Mucosa of descending colon (tissue), 3 donors: ENCODE measurements around the gene ELMO1. TPM values are rescaled to one million over a fixed set of nuclear protein-coding genes. Genes with fewer than 3 reads are reported as not detected.
A peak's percentile ranks its signal among the peaks of the same experiment; 100 is the strongest.

Experiments used
- ATAC-seq: fragments of 200-7000 bp; cut with Tn5 transposase; one replicate; pipeline ENCODE4 v1.9.1; 2020; ENCODE audit warnings: mild to moderate bottlenecking, moderate library complexity
- DNase-seq, 3 donors: peaks; one replicate each; pipeline ENCODE4 v3.0.0-alpha.2; 2020
- H3K36me3 ChIP-seq: fragments of 200-600 bp; one replicate; pipeline ENCODE4 v1.8.0; 2021; ENCODE audit warnings: low read depth, mild to moderate bottlenecking
- H3K4me1 ChIP-seq: fragments of 200-600 bp; one replicate; pipeline ENCODE4 v1.8.0; 2021; ENCODE audit warnings: low read depth, mild to moderate bottlenecking
- H3K4me3 ChIP-seq: fragments of 200-600 bp; one replicate; pipeline ENCODE4 v1.8.0; 2021; ENCODE audit warnings: mild to moderate bottlenecking
- H3K9me3 ChIP-seq: fragments of 200-600 bp; one replicate; pipeline ENCODE4 v1.8.0; 2021; ENCODE audit warnings: mild to moderate bottlenecking
- intact Hi-C, 2 donors: fragments of 100-400 bp; cut with DNase I in 1 of 2; cut with micrococcal nuclease in 1 of 2; formaldehyde crosslinking; loops; one replicate each; pipeline versions ENCODE4 v1.11.0 to v1.11.1; 2022; cut with DNase I, micrococcal nuclease
- total RNA-seq, 3 donors: library from RNA; stranded (reverse); fragmentation: NEBNext Ultra II Directional in 2 of 3; extraction: Animal tissue kit (Norgen Biotek cat#: 25700) in 2 of 3; gene quantifications; one replicate each; pipeline versions ENCODE4 v1.2.1 to v1.2.4, GENCODE V29; 2021 to 2023
- TF ChIP-seq, protein P1 (sequence below): fragments of 200-600 bp; IDR thresholded peaks from one replicate; pipeline ENCODE4 v1.8.0; 2022; ENCODE audit warnings: antibody characterized with exemption, mild to moderate bottlenecking
- donor health status: DM: no; HTN: no; CAD: no; lungs with moderate emphysema.
- donor health status: DM: no; HTN: no; CAD: no.
- donor health status: DM: no; HTN: yes; CAD: no.

The ELMO1 gene
- total RNA-seq, 3 donors from 2014 or later = 9.7 to 27.2 (median 18.2) TPM

DNA sequence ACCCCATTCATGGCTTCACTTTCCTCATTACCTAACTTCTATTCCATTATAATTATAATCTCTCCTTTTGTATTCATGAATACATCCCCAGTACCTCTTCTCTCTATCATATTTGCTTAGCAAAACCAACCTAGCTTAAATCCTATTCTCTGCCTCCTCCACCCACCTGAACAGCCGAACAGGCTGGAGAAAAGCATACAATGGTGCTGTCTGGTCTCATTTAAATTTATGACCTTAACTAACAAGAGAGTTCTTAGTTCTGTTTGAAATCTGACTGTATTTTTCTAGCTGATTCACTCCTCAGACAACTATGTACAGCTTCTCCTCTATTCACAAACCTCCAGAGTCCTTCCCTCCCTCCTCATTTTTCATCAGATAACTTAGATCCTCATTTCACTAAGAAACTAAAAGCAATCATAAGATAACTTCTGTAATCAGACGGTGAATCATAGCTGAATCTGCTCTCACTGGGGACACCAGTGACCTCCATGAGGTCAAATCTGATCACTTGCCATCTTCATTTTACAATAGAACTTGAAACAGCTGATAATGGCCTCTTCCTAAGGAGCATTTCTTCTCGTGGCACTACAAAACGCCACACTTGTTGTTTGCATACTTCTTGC is 490.4 kb downstream of the ELMO1 start:
- H3K4me1 ChIP-seq = no peaks in the 10 kb centered on the region
- H3K9me3 ChIP-seq = no peaks in the 10 kb centered on the region
- H3K4me3 ChIP-seq = no peak overlapping the region
- ATAC-seq = peak; percentile 52
- DNase-seq = no peak
- TF ChIP-seq, protein P1, sequence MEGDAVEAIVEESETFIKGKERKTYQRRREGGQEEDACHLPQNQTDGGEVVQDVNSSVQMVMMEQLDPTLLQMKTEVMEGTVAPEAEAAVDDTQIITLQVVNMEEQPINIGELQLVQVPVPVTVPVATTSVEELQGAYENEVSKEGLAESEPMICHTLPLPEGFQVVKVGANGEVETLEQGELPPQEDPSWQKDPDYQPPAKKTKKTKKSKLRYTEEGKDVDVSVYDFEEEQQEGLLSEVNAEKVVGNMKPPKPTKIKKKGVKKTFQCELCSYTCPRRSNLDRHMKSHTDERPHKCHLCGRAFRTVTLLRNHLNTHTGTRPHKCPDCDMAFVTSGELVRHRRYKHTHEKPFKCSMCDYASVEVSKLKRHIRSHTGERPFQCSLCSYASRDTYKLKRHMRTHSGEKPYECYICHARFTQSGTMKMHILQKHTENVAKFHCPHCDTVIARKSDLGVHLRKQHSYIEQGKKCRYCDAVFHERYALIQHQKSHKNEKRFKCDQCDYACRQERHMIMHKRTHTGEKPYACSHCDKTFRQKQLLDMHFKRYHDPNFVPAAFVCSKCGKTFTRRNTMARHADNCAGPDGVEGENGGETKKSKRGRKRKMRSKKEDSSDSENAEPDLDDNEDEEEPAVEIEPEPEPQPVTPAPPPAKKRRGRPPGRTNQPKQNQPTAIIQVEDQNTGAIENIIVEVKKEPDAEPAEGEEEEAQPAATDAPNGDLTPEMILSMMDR = no peak
- no peaks in the 10 kb centered on the region for H3K36me3 ChIP-seq
- intact Hi-C loops = no loop called here

DNA sequence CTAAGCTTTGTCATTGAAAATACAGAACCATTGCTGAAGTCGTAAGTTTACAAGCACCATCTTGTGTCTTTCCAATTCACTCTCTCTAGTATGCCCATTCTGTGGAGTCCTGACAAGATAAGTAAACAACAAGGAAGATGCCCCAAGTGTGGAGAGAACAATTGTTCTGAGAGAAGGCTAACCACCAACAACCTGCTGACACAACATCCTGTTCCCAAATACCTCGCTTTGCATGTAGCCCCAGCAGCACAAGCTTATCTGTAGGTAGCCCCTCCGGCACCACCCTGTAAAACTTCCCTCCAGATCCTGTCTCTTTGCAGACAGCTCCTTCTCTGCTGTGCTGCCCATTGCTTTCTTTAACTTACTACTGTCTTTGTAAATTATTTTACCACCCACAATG is 491.0 kb downstream of the ELMO1 start:
- Histone ChIP-seq H3K4me3 (no peak overlapping the region), H3K9me3 (no peaks in the 10 kb centered on the region), H3K4me1 (no peaks in the 10 kb centered on the region), H3K36me3 (no peaks in the 10 kb centered on the region)
- DNase-seq = no peak
- peak; percentile 42 for ATAC-seq
- TF ChIP-seq, protein P1 = no peak
- intact Hi-C loops = no loop called here

DNA sequence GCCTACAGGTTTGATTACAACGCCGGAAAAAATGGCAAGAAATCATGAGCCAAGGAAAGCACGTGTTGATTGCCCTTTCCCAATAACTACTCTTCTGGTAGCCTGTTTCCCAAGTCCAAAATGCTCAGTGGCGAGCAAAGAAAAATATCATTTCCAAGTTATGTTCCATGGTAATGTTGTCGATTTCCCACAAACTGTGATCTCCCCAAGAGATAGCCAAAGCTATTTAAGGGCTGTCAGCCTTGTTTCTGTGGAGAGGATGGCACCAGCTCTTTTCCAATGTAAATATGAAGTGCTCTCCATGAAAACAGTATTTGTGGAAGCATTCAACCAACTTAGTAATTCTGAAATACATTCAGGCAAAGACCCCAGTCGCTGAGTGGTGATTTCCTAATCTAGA is 491.9 kb downstream of the ELMO1 start:
- Histone ChIP-seq H3K4me1 (no peaks in the 10 kb centered on the region), H3K9me3 (no peaks in the 10 kb centered on the region), H3K36me3 (no peaks in the 10 kb centered on the region), H3K4me3 (no peak overlapping the region)
- ATAC-seq = no peak
- intact Hi-C loops = no loop called here
- DNase-seq = no peak
- TF ChIP-seq, protein P1 = no peak

DNA sequence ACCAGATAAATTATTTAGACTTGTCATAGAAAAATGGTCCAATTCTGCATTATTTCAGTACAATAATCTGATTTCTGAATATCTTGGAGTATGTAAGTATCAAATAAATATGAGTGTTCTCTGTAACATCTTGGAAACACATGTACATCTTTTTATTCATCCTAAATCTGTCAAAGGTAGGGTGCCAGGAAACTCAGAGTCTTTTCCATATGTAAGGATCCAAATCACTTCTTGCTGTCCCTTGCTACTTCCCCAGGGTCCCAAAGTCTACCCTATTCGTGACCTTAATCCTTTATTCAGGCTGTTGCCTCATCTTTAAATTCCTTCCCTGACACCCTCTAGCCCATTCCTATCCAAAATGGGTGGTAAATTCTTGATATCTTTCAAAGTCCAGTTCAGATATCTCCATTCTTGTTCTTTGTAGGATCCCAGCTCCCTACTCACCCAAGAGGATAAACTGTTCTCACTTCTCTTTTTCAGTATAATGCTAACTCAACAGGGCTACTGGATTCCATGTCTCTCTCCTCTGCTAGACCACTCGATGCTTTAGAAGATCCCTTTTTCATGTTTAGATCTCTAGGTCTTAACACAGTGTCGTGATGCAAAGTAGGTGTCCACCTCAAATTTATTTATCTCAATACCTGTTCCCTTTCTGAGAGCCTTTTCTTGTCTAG is 493.1 kb downstream of the ELMO1 start:
- intact Hi-C loops = no loop called here
- DNase-seq (no peak), ATAC-seq (no peak)
- Histone ChIP-seq H3K4me1 (no peaks in the 10 kb centered on the region), H3K36me3 (no peaks in the 10 kb centered on the region), H3K9me3 (no peaks in the 10 kb centered on the region), H3K4me3 (no peak overlapping the region)
- TF ChIP-seq, protein P1 = no peak

DNA sequence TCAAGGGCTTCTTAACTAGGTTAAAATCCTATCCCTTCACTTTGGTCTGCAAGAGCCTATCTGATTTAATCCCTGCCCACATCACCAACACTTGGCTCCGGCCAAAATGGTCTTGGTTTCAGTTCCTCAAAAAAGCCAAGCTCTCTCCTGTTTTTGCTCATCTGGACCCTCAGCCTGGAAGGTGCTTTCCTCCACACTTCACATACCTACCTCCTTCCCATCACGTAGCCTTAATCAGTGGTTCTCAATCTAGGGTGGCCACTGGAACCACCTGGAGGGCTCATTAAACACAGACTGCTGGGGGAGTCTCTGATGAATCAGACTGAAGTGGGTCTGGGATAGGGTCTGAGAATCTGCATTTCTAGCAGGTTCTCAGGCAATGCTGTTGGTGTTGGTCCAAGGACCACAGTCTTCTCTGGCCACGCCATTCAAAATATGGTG is 497.4 kb downstream of the ELMO1 start:
- no peak for DNase-seq
- TF ChIP-seq, protein P1 = no peak
- H3K9me3 ChIP-seq = no peaks in the 10 kb centered on the region
- no peak overlapping the region for H3K4me3 ChIP-seq
- intact Hi-C loops = no loop called here
- H3K36me3 ChIP-seq = no peaks in the 10 kb centered on the region
- no peak for ATAC-seq
- no peaks in the 10 kb centered on the region for H3K4me1 ChIP-seq
